GM21381 (cell line): ENCODE data around the gene PSMA4.
"Not testable (repeated sequence)": the region's sequence is repeated elsewhere in the genome, so short reads cannot be mapped to it uniquely, and the experiment has no call there.

ENCODE experiments used
- ATAC-seq: cut with Tn5 transposase; IDR thresholded peaks from one replicate; pipeline ENCODE4 v1.9.1; 2021; ENCODE audit warnings: mild to moderate bottlenecking, moderate library complexity; ENCODE audit not compliant: unreplicated experiment

The PSMA4 gene

DNA sequence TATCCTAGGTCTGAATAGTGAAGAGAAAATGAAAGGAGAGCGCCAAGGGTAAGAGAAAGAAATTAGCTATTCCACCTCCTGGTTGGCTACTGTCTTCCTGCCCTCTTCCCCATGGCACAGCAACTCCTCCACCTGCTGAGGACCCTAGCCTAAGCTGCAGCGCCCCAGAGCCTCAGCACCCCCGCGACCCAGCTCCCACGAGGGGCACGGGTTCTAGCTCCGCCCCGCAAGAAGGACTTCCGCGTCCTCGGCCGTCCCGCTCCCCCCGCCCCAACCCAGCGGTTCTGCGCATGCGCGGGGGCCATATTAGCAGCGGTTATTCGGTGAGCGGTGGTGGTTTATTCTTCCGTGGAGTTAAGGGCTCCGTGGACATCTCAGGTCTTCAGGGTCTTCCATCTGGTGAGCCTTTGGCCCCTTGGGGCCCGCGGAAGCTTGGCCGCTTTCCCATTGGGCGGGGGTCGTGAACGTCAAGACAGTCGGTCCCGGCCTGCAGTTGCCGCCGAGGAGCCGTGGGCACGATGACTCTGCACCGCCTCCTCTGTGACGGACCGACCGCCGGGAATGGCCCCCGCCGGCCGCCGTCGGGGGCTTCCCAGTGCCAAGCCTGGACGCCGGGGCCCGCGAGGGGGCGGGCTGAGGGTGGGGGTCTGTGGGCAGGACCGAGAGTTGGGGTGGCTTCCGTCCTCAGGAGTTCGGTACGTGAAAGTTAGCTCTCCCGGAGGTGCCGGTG, at the start of gene PSMA4:
TSS of gene PSMA4 (plus strand) at position 304 of the 730 bp plus-strand sequence. CDS start 1,484 bp downstream, outside the sequence.
- peak; percentile 77 for ATAC-seq

DNA sequence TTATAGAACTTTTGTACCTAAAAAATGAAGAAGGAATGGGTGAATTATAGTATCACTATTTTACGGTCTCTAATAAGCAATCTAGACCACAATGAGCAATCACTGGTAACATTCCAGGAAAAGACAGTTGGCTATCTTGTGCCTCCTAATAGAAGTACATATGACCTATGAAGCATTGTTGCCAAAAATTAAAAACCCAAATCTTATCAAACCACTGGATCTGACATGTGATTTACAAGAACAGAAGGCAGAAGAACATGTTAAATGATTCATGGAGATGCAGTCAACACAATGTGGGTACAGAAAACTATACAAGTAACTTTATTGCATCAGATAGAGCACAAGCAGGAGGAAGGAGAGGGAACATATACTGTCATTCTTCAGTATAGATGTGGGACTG, 47.4 kb upstream of the PSMA4 start:
- no peak for ATAC-seq

DNA sequence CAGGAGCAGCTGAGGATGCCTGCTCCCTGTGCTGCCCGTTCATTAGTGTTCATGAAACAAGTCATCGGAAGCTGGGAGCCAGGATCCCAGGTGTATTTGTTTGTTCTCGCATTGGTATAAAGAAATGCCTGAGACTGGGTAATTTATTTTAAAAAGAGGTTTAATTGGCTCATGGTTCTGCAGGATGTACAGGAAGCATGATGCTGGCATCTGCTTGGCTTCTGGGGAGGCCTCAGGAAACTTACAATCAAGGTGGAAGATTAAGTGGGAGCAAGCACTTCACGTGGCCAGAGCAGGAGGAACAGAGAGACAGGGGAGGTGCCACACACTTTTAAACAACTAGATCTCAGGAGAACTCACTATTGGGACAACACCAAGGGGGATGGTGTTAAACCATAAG, 38.4 kb upstream of the PSMA4 start:
- ATAC-seq, result no peak

DNA sequence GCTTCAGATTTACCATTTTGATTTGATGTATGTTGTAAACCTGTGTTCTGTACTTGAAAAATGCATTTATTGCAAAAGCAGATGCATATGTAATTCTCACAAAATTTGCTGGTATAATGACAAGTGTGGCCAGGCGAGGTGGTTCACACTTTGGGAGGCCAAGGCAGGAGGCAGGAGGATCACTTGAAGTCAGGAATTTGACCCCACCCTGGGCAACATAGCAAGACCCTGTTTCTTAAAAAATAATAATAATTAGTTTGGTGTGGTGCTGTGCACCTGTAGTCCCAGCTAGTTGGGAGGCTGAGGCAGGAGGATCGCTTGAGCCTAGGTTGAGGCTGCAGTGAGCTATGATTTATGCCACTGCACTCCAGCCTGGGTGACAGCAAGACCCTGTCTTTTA, 37.6 kb upstream of the PSMA4 start:
- ATAC-seq, result no peak

DNA sequence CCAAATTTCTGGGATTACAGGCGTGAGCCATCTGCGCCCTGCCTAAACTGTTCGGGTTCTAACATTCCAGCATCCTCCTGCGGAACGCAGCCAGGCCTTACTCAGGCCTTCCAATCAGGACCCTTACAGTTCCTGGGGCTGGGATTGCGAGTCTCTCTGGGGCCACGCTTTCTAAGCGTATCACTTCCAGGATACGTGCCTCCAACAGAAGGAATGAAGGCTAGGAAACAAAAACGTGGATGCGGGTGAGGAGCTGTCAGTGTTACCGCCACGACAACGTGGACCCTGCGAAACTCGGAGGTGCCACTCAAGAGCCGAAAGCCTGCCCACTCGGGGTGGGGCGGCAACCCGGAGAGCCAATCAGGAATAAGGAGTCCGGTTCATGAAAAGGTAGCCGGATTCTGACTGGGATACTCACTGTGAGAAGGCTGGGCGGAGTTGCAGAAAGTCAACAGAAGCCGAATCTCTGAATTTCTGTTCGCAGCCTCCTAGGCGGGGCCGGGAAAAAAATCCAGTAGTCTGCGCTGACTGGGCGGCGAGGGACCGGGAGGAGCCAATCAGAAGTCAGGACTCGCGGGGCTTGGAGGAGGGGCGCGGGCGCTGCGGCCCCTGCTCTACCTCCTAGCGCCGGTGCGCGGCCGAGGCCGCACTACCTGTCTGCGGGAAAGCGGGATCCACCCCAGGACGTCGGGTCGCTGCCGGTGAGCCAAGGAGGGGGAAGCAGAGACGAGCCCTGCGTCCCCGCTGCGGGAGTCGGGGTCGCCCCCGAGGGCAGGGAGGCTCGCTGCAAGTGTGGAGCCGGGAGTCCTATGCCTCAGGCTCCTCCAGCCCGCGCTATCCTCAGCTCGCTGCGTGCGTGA, 33.0 kb upstream of the PSMA4 start, which contains the start of gene HYKK:
TSS of gene HYKK (plus strand) at position 607 of the 860 bp plus-strand sequence. CDS start 5,512 bp downstream, outside the sequence.
- ATAC-seq, result peak; percentile 74

DNA sequence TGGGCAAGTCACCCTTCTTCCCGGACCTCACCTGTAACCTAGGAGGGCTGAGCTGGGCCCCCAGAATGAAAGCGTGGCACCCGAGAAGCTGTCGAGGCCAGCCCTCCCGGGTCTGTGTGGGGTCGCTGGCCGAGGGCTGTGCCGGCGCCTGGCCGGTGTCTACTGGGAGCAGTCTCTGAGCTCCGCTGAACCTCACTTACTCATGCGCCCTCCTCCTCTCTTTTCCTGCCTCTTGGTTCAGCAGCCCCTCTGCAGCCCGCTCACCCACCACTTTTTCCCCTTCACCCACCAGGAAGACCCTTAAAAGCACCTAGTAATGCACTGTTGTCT, 32.4 kb upstream of the PSMA4 start:
- peak; percentile 26 for ATAC-seq

DNA sequence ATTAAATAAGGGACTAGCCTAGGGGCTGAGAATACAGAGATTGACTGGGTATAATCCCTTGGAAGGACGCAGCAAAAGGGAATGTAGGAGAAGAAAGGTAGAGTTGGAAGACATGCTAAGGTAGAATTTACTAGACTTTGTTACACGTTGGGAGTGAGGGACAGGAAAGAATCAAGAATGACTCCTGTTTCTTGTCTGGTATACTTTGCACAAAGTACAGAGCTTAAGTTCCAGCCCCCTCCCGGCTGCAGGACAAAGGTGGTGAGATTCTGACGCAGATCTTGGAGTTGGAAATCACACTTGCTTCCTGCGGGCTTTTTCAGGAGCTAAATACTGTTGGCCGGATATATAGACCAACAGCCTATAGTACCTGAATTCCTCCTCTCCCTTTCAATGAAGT, 32.0 kb upstream of the PSMA4 start:
- no peak for ATAC-seq

DNA sequence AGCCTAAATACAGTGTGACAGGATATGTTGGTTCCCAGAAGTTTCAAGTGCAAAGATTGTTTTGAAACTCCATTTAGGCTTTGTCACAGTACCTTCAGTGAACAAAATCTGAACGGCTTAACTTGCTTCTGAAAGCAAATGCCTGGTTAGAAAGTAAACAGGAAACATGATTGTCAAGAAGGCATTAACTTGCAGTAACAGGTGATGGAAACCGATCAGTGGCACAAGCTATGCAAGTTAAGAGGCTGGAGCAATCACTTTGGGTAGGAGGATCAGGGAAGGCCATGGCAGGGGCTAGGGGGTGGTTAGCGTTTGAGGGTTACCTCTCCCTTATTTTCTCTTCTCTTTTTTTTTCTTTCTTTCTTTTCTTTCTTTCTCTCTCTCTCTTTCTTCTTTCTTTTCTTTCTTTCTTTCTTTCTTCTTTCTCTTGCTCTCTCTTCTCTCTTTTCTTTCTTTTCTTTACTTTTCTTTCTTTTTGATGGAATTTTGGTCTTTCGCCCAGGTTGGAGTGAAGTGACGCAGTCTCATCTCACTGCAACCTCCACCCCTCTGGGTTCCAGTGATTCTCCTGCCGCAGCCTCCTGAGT, 30.4 kb upstream of the PSMA4 start:
- ATAC-seq, result no peak

DNA sequence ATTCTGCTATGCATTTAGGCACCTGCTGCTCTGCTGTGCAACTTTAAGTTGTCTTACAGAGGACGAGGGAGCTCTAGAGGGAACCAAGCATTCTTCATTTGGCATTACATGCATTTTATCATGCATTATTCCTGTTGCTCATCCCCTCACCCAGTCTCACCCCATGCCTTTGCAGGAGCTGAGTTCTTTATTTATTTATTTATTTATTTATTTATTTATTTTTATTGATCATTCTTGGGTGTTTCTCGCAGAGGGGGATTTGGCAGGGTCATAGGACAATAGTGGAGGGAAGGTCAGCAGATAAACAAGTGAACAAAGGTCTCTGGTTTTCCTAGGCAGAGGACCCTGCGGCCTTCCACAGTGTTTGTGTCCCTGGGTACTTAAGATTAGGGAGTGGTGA, 20.2 kb upstream of the PSMA4 start:
- not testable (repeated sequence) for ATAC-seq

DNA sequence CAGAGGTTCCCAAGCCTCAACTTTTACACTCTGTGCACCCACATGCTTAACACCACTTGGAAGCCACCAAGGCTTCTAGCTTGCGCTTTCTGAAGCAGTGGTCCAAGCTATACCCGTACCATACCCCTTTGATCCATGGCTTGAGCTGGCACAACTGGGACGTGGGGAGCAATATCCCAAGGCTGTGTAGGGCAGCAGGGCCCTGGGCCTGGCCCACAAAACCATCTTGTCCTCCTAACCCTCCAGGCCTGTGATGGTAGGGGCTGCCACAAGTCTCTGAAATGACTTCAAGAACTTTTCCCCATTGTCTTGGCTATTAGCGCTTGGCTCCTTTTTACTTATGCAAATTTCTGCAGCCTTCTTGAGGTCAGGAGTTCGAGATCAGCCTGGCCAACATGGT, 16.0 kb upstream of the PSMA4 start:
- no peak for ATAC-seq

DNA sequence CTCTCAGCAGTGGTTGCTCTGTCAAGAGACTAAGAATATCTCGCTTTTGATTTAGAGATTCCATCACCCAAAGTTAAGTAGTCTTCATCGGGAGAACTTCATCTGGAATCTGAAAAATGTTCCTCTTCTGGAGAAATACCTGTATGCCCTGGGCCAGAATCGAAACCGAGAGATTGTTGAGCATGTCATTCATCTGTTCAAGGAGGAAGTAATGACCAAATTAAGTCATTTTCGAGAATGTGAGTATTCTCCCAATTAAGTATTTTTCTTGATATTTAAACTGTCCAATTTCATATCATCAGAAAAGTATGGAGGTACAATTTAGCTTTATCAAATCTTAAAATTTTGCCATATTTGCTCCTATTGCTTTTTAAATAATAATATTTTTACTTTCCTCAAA, 12.9 kb upstream of the PSMA4 start:
- no peak for ATAC-seq

DNA sequence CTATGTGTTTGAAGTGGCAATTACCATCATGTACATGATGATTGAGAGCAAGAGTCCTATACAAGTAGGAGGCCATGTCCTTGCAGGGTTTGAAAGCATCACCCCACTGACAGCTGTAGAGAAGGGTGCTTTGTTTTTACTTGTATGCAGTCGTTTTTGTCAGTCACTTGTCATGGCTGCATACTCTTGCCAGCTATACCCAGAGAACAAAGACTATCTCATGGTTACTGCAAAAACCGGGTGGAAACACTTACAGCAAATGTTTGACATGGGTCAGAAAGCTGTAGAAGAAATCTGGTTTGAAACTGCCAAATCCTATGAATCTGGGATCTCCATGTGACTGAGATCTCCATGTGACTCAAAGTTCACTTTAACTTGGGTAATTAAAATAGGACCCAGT, 6.9 kb upstream of the PSMA4 start:
- ATAC-seq, result no peak

DNA sequence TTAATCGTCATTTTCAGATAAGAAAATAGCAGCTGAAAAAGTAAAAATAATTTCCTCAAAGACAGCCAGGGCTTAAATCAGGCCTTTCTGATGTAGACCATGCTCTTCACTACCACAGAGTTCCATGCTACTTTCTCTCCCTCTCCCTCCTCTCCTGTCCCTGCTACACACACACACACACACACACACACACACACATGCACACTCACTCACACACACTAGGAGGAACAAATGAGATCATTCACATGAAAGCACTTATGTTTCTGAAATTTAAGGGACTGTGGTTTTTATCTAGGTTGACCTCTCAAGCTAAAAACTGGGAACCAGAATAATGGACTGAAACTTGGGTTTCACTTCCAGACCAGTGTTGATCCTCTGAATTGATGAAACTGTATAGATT, 4.1 kb upstream of the PSMA4 start:
- no peak for ATAC-seq

DNA sequence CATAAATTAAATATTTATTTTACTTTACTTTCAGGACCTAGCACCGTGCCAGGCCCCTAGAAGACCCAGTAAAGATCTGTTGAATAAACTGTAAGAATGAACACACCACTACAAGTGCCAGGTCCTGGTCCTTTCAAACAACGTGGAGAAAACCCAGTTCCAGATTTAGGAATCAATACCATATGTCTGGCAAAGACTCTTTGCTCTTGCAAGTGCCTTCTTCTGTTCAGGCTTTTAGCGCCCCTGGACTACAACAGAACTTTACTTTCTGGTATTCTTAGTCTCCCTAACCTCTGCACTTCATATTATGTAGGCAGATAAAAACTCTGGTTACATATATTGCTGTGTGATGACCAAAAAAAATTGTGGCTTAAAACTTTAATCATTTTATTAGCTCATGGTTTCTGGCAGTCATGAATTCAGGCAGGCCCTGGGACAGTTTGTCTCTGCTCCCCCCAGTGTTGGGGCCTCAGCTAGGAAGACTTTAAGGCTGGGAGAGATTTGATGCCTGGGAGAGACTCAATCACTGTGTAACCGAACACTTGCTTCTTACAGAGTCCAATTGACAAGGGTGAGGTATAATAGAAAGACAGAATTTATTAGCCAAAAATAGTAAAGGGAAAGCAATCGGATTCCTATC, 2.9 kb upstream of the PSMA4 start:
- no peak for ATAC-seq

DNA sequence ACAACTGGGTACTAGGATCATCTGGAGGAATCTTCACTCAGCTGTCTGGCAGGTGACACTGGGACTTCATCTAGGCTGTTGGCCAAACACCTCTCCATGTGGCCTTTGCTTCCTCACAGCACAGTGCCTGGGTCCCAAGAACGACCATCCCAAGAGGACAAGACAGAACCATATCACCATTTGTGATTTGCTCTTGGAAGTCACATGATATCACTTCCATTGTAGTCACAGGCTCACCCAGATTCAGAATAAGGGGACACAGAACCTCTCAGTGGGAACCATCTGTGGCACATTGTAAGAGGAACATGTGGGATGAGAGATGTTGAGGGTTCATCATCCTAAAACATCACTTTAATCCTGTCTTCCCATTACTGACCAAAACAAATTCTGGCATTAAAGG, 1.9 kb upstream of the PSMA4 start:
- no peak for ATAC-seq

DNA sequence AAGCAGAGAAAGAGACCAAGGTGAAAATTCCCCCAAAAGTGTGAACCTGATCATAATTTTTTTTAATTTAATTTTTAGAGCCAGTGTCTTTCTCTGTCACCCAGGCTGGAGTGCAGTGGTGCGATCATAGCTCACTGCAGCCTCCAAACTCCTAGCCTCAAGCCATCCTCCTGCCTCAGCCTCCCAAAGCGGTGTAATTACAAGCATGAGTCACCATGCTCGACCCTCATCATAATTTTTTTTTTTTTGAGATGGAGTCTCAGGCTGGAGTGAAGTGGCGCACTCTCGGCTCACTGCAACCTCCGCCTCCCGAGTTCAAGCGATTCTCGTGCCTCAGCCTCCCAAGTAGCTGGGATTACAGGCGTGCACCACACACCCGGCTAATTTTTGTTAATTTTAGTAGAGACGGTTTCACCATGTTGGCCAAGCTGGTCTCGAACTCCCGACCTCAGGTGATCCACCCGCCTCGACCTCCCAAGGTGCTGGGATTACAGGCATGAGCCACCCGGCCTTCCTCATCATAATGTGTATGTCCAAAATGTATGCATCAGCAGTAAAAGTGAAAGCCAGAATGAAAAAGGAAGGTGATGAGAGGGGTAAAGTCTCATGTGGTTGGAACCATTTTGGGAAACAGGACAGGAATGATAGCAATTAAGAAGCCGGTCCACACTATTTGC, 642 bp upstream of the PSMA4 start:
- not testable (repeated sequence) for ATAC-seq

DNA sequence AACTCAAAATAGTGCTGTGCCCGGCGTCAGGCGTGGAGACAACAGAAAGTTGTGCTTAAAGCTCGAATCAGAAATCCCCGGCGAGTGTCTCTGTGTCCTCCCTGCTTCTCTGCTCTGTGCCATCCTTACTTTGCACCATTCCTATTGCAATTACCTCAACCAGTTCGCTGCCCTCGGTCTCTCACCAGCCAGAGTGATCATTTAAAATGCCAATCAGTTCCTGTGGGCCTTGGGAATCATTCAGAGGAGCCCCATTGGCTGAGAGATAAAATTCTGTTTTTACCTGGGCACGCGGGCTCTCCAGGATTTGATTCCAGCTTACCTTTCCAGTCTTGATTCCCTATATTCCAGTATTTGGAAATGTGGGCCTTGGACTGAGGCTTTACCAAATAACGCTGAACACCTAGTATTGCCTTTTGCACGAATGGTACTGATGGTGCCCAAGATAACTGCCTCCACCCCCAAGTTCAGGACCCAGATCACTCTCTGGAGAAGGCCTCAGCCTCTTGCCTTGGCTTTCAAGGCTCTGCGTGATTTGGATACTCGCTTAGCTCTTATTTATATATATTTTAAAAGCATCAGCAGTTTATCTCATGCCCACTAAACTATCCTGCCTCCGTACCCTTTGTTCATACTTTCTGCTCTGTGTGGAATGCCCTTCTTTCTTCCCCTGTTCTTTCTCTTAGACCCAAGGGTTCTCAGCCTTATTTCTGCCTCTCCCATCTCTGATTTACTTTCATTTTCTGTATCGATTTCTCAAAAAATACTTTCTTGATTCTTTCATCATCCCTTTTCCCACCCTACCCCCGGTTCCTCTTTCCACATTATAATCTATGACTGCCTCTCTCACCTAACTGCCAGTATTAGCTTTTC, 863 bp downstream of the PSMA4 start:
- ATAC-seq, result no peak

DNA sequence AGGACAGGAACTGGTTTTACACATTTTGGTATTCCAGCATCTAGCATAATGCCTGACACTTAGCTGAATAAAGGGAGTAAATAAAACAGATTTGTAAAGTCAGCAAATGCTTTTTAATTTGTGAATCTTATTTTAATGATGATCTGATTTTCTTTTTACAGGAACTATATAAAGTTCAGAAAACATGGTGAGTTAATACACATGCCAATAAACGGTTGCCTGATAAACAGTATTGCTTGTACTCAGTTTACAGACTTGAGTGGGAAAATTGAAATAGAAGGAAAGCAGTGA, 1.4 kb downstream of the PSMA4 start:
- ATAC-seq, result no peak

DNA sequence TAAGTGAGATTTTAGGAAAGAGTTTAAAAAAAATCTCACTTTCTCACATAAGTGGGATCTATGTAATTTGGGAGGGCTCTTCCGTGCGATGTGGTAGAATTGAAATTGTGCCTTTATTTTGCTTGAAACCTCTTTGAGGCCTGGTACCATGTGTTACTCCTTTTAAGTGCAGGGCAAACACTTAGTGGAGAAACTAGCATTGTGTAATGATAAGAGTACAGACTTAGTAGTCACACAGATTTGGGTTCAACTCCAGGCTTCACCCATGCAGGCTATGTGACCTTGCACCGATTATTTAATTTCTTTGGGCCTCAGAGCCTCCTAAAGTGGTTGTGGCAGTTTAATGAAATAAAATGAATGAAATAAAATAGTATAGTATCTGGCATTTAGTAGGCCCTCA, 2.4 kb downstream of the PSMA4 start:
- no peak for ATAC-seq

DNA sequence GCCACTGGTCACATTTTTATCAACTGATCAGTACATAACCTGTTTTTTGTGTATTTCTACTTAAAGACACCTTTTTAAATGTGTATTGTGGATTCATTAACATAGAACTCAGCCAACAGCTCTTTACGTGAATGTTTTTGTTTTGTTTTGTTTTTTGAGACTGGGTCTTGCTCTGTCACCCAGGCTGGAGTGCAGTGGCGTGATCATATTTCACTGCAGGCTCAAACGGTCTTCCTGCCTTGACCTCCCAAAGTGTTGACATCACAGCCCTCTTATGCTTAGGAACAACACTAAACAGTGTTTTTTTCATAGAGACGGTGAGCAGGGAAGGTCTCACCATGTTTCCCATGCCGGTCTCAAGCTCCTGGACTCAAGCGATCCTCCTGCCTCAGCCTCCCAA, 9.9 kb downstream of the PSMA4 start:
- no peak for ATAC-seq
